Hematopoietic multipotent progenitor cell treated with erythropoietin and hydrocortisone succinate and interleukin-3 and kit ligand, for 17 days (in vitro differentiated cells): ENCODE measurements around the gene MBD6.
"Not testable (repeated sequence)": the region's sequence is repeated elsewhere in the genome, so short reads cannot be mapped to it uniquely, and the experiment has no call there.

Source experiments
- DNase-seq: peaks from one replicate; pipeline ENCODE4 v3.0.0-alpha.2; 2015; ENCODE audit warnings: low spot score

Gene MBD6

DNA sequence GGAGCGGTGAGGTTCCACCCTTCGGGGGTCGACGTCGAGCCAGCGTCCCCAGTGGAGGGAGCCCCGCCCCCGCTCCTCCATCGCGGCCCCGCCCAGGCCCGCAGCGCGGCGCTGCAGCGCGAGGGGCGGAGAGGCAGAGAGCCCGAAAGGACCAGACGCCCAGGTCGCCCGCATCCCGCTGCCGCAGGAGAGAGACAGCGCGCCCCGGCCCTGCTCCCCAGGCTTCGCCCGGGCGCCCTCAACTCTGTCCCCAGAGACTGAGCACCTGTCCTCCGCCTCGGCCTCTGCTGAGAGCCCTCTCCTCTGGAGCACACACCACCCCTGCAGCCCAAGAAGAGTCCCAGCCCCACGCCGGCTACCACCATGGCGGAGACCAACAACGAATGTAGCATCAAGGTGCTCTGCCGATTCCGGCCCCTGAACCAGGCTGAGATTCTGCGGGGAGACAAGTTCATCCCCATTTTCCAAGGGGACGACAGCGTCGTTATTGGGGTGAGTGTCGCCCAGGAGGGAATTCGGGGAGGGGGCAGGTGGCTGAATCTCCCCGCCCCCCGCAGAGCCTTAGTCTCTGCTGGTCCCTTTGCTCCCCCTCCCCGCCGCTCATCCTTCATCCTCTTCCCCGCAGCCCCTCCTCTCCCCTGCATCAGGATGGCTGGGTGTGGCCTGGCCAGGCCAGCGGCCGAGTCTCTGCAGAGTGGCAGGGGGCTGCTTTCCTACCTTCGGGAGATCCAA lies 27.5 kb downstream of the MBD6 start, which contains the start of gene KIF5A:
TSS of gene KIF5A (plus strand) at position 136 of the 732 bp plus-strand sequence. CDS start at position 364, 228 bp downstream.
- peak; percentile 75 for DNase-seq

DNA sequence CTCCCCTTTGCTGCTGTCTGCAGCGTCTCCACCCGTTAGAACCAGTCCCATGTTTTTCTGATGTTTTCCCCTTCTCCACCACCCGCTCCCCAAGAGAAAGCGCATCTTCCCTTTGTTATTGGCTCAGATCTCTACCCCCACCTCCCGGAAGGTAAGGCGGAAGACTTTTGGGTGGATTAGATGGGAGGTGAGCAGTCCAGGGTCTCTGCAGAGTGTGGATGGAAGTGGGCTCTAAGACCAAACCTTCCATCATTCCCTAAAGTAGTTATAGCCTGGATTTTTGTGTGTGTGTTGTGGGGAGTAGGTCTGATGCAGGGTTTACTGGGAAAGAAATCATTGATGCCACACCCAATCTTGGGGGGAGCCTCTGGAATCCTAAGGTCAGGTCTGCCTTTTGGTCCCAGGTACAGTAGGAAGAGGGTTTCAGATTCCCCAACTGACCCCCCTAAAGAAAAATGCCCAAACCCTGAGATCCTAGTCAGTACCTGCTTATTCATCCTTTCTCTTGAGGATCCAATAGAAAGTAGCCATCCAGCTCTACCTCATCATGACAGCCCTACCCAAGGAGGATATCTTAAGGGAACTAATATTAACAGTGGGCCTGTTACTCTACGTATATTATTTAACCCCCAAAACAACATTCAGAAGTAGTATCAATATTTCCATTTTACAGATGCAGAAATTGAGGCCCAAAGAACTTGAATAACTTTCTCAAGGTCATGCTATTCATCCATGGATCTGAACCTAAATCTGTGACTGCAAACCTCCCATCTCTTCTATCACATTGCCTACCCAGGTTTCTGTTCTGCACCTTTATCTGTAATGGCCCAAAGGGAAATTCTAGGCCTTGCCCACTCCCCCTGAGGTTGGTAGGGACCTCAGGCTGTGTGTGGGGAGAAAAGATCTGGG lies 28.3 kb downstream of the MBD6 start:
- no peak for DNase-seq

DNA sequence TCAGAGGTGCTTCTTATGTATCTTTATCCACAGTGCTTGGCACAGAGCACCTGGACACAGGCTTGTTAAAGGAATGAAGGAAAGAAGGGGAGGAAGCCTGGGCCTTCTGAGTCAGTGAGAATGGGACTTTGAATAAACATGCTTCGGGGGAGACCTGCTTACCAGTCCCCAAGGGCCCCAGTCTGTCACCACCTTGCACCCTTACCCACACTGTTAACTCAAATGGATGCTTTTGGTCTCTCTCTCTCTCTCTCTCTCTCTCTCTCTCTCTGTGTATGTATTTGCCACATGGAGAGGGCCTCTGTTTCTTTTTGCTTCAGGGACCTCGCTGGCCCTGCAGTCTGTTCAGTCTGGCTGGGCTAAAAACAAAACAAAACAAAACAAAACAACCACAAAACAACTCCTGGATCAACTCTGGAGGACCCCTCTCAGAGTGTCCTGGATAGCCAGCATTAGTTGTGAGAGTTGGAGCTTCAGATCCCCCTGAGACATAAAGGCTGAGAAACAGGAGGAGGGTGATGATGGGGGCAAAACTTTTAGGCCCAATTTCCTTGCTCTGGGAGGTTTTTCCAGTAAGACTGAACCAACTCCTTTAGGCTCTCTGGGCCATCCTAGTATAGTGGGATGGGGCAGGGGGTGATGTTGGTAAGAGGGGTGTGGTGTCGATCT lies 29.1 kb downstream of the MBD6 start:
- no peak for DNase-seq

DNA sequence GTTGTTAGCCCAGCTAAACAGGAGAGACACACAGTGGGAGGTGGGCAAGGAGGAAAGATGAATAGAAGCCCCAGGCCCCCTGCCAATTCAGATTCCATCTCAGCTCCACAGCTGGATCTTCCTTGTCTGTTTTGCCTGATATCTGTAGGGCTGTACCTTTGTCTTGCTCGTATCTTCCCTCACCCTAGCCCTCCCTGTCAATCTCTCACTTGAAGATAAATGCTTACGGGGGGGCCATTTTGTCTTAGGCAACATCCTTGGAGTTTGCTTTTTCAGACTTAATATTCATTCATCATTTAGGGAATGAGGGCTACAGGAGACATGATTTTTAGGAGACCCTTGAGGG lies 29.7 kb downstream of the MBD6 start:
- DNase-seq, result peak; percentile 35

DNA sequence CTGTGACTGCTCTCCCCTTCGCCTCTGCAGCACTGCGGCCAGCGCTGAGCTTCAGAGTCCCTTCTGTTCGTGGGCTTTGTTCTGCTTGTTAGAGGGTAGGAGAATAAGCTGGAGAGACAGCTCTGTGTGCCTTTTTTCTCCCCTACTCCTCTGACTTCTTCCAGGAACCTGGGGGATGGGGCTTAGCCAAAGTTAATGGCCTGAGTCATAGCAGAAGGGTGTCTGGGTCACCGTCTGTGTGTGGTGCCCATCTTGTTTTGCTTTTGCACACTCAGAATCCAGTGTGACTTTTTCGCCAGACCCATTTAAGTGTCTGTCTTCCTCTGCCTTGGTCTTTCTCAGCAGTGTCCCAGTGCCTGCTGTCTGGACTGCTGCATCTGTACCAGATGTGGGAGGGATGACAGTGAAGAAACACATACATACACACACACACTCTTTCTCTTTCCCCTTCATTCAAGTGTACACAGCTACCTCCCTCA lies 30.2 kb downstream of the MBD6 start:
- no peak for DNase-seq

DNA sequence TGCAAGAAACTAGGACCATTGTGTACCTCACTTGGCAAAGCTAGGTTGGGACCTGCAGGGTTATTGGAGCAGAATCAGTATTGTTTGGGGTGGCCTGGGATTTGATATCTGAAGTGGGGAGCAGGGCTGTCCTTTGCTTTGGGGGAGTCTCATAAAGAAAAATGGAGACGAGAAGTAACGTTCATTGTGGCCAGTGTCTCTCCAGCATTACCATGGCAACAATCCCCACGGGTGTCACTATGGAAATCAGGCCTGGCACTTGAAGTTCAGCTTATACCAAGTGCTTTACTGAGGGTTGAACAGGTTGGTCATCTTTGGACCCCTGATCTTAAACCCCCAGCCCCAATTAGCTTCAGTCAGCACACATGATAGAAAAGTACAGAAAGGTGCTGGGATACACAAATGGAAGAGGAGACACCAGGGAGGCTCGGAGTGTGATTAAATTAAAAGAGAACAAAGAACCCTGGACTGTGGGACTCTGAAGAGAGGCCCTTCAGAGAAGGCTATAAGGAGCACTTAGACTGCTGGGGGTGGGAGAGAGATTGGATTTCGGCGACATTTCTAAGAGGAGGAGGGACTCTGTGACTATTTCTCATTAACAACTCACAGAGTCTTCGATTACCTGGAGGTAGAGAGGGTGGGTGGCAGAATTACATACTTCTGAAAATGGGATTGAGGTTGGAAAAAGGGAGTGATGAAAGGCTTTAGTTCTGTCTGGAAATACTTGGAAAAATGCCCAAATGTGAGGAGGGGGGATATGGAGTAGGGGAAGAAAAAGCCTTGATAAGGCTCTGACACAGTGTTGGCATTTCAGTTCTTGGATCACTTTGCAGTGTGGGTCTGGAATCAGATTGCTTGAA lies 30.9 kb downstream of the MBD6 start:
- no peak for DNase-seq

DNA sequence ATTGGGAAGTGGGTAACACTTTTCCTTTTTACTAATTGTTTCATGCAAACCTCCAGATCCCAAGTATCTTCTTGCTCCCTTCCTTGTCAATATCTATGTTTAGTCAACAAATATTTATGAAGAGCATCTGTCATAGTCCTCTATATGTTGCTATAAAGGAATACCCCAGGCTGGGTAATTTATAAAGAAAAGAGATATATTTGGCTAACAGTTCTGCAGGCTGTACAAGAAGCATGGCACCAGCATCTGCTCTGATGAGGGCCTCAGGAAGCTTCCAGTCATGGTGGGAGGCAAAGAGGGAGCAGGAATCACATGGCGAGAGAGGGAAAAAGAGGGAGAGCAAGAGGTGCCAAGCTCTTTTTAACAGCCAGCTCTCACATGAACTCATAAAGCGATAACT lies 31.8 kb downstream of the MBD6 start:
- DNase-seq, result no peak

DNA sequence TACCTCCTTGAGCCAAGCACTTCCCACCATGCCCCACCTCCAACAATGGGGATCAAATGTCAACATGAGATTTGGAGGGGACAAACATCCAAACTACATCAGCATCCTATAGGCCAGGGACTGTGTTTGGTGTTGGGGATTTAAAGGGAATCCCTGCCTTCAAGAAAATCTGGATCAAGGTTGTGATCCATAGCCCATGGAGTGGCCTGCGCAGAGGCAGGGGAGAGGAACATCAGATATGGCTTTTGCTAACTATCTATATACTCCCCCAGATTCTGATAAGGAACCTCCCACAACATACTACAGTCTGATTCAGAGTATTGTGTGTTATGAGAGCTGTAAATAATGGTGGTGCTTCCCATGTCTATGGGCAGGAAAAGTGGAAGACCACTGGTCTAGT lies 32.3 kb downstream of the MBD6 start:
- no peak for DNase-seq

DNA sequence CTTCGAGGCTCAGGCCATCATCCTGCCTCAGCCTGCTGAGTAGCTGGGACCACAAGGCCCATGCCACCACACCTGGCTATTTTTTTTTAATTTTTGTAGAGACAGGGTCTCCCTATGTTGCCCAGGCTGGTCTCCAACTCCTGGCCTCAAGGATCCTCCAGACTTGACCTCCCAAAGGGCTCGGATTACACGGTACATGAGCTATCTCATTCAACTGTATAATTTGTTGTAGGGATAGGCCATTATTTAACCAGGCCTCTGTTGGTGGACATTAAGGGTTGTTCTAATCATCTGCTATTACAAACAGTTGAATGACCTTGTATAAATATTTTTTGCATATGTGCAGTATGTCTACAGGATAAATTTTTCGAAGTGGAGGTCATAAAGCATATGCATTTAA lies 36.2 kb downstream of the MBD6 start:
- no peak for DNase-seq

DNA sequence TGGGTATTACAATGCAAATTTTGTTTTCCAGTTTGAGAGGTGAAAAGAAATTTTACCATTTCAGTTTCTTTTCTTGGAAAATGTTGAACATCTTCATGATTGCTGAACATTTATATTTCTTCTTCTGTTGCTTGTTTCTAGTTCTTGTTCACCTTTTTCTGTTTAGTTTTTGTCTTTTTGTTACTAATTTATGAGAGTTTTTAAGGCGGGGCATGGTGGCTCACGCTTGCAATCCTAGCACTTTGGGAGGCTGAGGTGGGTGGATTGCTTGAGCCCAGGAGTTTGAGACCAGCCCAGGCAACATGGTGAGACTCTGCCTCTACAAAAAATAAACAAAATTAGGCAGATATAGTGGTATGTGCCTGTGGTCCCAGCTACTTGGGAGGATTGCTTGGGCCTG lies 37.9 kb downstream of the MBD6 start:
- DNase-seq, result no peak

DNA sequence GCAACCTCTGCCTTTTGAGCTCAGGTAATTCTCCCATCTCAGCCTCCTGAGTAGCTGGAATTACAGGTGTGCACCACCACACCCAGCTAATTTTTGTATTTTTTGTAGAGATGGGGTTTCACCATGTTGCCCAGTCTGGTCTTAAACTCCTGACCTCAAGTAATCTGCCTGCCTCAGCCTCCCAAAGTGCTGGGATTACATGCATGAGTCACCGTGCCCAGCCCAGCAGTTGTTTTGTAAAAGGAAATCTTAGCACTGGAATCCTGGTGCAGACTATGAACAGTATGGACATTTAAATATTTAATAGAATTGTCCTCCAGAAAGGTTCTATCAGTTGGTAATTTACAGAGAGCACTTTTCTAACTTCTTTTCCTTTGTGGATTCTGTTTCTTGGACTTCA lies 38.5 kb downstream of the MBD6 start:
- DNase-seq, result not testable (repeated sequence)

DNA sequence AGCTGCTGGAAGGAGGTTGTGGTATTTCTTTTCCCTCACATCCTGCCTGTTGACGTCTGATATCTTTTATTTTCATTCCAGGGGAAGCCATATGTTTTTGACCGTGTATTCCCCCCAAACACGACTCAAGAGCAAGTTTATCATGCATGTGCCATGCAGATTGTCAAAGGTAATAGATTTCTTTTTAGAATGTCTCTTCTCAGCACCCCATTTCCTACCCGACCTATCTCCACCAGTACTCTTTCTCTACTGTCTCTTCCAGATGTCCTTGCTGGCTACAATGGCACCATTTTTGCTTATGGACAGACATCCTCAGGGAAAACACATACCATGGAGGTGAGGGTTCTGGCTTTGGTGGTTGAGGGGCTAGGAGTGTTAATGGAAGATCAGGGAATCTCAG lies 40.7 kb downstream of the MBD6 start:
- DNase-seq, result no peak

DNA sequence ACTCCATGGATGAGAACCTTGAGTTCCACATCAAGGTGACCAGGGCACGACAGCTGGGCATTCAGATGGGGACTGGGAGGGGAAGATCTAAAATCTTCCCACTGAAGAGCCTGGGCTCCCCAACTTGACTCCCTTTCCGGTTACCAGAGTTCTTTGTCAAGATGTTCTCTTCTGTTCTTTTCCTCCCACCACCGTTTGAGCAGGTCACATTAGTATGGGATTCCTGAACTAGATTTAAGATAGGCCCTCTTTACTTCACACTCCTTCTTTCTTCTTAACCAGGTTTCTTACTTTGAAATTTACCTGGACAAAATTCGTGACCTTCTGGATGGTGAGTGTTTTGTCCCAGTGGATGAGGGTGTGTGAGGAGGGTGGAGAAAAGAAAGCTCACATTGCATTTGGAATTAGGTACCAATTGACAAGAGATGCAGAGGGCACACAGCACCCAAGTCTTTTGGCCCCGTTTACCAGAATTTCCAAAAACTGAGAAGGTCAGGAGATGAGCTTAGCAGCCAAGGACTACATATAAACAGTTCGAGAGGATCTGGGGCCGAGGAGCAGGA lies 41.6 kb downstream of the MBD6 start:
- DNase-seq, result no peak

DNA sequence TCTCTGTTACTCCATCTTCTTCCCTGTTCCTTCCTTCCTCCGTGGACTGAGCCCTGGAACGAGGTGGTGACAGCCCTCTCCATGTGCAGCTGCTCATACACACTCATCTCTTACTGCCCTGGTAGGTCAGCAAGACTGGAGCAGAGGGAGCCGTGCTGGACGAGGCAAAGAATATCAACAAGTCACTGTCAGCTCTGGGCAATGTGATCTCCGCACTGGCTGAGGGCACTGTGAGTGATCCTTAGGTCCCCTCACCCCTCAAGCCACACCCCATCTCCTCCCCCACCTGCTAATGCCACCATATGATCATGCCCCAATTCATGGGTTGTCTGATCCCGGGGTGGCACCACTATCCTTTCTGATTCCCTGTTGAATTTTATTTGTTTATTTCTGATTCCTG lies 46.2 kb downstream of the MBD6 start:
- DNase-seq, result no peak

DNA sequence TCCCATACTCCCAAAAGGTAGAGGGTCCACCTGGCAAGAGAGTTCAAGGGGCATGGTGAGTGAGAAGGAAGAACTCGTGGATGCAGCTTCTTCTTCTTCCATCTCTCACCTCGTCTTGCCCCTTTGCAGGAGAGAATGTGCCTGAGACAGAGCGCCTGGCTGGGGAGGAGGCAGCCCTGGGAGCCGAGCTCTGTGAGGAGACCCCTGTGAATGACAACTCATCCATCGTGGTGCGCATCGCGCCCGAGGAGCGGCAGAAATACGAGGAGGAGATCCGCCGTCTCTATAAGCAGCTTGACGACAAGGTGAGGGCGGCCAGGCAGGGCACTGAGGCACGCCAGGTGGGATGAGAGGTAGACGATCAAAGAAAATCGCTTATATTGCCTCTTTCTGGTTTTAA lies 47.2 kb downstream of the MBD6 start:
- DNase-seq, result no peak

DNA sequence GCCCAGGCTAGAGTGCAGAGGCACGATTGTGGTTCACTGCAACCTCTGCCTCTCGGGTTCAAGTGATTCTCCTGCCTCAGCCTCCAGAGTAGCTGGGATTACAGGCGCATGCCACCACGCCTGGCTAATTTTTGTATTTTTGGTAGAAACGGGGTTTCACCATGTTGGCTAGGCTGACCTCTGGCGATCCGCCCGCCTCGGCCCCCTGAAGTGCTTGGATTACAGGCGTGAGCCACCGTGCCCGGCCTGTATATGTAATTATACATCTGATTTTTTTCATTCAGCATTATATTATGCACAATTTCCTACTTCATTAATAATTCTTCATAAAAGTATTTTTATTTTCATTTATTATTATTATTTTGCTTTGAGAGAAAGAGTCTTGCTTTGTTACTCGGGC lies 47.8 kb downstream of the MBD6 start:
- not testable (repeated sequence) for DNase-seq

DNA sequence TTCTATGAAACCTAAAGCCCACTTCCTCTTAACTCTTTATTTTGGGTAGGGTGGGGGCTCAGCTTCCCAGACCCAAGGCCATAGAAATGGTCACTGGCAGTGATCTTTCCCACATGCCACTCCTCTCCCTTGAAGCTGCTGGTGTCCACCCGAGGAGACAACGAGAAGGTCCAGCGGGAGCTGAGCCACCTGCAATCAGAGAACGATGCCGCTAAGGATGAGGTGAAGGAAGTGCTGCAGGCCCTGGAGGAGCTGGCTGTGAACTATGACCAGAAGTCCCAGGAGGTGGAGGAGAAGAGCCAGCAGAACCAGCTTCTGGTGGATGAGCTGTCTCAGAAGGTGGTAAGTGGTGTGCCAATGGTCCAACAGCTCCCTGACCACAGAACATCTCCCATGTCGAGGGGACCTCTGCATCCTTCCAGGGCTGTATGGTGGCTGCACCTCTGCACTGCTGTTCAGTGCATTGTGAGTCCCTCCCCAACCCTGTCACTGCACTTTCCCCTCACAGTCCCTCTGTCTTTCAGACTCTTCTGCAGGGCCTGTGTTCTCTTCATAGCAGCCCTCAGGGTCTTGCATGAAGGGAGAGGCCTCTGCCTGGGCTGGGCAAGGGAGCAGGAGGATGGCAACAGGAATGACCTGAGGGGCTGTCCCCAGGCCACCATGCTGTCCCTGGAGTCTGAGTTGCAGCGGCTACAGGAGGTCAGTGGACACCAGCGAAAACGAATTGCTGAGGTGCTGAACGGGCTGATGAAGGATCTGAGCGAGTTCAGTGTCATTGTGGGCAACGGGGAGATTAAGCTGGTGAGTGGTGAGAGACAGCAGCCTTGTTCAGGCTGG lies 49.5 kb downstream of the MBD6 start:
- DNase-seq, result no peak

DNA sequence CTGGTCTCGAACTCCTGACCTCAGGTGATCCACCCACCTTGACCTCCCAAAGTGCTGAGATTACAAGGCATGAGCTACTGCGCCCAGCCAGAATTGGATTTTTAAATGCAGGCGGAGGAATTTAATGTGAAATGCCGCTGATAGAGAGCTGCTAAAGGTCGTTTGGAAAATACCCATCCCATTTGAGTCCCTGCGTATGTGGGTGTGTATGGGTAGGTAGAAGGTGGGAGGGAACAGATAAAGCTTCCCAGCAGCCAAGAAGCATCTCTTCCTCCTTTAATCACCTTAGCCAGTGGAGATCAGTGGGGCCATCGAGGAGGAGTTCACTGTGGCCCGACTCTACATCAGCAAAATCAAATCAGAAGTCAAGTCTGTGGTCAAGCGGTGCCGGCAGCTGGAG lies 52.2 kb downstream of the MBD6 start:
- DNase-seq, result no peak

DNA sequence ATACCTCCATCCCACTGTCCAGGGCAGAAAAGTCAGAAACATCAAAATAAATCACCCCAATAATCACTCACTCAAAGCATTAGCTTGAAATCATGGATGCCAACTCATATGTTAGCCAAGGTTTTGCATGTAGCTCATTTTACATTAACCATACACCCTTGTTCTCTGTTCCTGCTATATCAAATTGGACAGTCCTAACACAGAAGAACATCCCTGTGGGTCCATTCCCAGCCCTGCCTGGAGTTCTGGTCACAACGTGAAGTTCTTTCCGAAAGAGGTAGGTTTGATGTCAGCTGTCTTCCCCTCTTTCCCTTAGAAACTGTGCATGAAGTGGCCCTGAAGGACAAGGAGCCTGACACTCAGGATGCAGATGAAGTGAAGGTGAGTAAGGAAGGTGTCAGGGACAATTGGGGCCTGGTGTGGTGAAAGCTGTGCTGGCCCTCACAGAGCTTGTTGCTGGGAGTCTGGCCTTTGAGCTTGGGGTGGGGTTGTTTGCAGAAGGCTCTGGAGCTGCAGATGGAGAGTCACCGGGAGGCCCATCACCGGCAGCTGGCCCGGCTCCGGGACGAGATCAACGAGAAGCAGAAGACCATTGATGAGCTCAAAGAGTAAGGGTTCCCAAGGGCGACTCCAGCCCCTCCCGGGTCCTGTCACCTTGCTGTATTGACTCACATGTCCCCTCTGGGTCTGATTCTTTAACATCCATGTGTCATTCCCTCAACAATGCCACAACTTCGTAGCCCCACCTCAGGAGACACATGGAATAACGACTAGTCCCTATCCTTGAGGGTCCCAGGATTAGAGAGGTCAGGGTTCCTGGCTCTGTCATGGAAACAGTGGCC lies 53.4 kb downstream of the MBD6 start:
- DNase-seq, result no peak
